GM23248 (cell line): ENCODE results near the gene TTC21A. TPM values are rescaled to one million over a fixed set of nuclear protein-coding genes. Genes with fewer than 3 reads are reported as not detected.

Experiments used
- DNase-seq: peaks from one replicate; pipeline ENCODE4 v3.0.0-alpha.2; 2015
- H2AFZ ChIP-seq: fragments of 200-600 bp; sonication (generic); 2 replicates; pipeline ENCODE4 v1.6.1; 2016; ENCODE audit warnings: antibody characterized with exemption
- H3F3A ChIP-seq: fragments of 200-600 bp; sonication (generic); 2 replicates; pipeline ENCODE4 v1.6.1; 2016; ENCODE audit warnings: mild to moderate bottlenecking, antibody characterized with exemption, mixed run types; ENCODE audit not compliant: insufficient read depth
- H3K27ac ChIP-seq: fragments of 200-600 bp; sonication (generic); 2 replicates; pipeline ENCODE4 v1.5.1; 2016; ENCODE audit warnings: mild to moderate bottlenecking
- H3K27me3 ChIP-seq: fragments of 200-600 bp; sonication (generic); replicated peaks from 2 replicates; pipeline ENCODE4 v1.6.1; 2016; ENCODE audit warnings: mild to moderate bottlenecking; ENCODE audit not compliant: insufficient read depth
- H3K36me3 ChIP-seq: fragments of 200-600 bp; sonication (generic); 2 replicates; pipeline ENCODE4 v1.6.1; 2016; ENCODE audit warnings: low read depth, mild to moderate bottlenecking
- H3K4me1 ChIP-seq: fragments of 200-600 bp; sonication (generic); 2 replicates; pipeline ENCODE4 v1.6.1; 2016; ENCODE audit warnings: mild to moderate bottlenecking; ENCODE audit not compliant: insufficient read depth
- H3K4me2 ChIP-seq: fragments of 200-600 bp; sonication (generic); one replicate; pipeline ENCODE4 v1.6.1; 2016; ENCODE audit warnings: mild to moderate bottlenecking; ENCODE audit not compliant: unreplicated experiment
- H3K4me3 ChIP-seq: fragments of 200-600 bp; sonication (generic); 2 replicates; pipeline ENCODE4 v1.5.1; 2016; ENCODE audit warnings: mild to moderate bottlenecking
- H3K79me2 ChIP-seq: fragments of 200-600 bp; sonication (generic); 2 replicates; pipeline ENCODE4 v1.6.1; 2016; ENCODE audit warnings: mild to moderate bottlenecking; ENCODE audit not compliant: insufficient read depth
- H3K9ac ChIP-seq: fragments of 200-600 bp; sonication (generic); 2 replicates; pipeline ENCODE4 v1.6.1; 2016; ENCODE audit warnings: mild to moderate bottlenecking
- H3K9me2 ChIP-seq: fragments of 200-600 bp; sonication (generic); 2 replicates; pipeline ENCODE4 v1.6.1; 2016; ENCODE audit warnings: mixed run types, mild to moderate bottlenecking, moderate library complexity; ENCODE audit not compliant: insufficient read depth
- H3K9me3 ChIP-seq: fragments of 200-600 bp; sonication (generic); one replicate; pipeline ENCODE4 v1.6.1; 2017; ENCODE audit warnings: low read depth
- H4K20me1 ChIP-seq: fragments of 200-600 bp; sonication (generic); 2 replicates; pipeline ENCODE4 v1.6.0; 2016; ENCODE audit not compliant: insufficient read depth
- EZH2 ChIP-seq: fragments of 200-600 bp; sonication (generic); IDR thresholded peaks from 2 replicates; pipeline ENCODE4 v1.6.1; 2018; ENCODE audit warnings: antibody characterized with exemption, mild to moderate bottlenecking; ENCODE audit not compliant: insufficient read depth, poor library complexity, severe bottlenecking
- EZH2phosphoT487 ChIP-seq: fragments of 200-600 bp; sonication (generic); IDR thresholded peaks from 2 replicates; pipeline ENCODE4 v1.6.1; 2018; ENCODE audit warnings: antibody characterized with exemption, moderate library complexity, mild to moderate bottlenecking, low read depth; ENCODE audit not compliant: insufficient read depth
- WGBS, 2 experiments: methylation state at CpG; one replicate each; pipeline ENCODE4 v1.1.6; 2015 to 2017; ENCODE audit warnings: low lambda C conversion rate in 2 of 2, low coverage in 1 of 2; ENCODE audit errors: missing lambda C conversion rate in 2 of 2; 5-methylcytosine and 5-hydroxymethylcytosine counted together
- in situ Hi-C: fragments of 300-500 bp; cut with MboI; formaldehyde crosslinking; loops from 2 replicates; pipeline ENCODE4 v1.15.0; 2020
- polyA plus RNA-seq: library from polyadenylated mRNA; unstranded; fragments of >200 nt; fragmentation: Nextera tagmentation; extraction: Ambion mirVana; gene quantifications from 2 replicates; pipeline ENCODE4 v1.2.1, GENCODE V29; 2016
- total RNA-seq: library from RNA; depleted of rRNA; stranded (reverse); fragments of >200 nt; shearing (Covaris generic); gene quantifications from 2 replicates; pipeline ENCODE4 v1.2.3, GENCODE V29; 2014

TTC21A gene
- total and polyA plus RNA-seq, 2 experiments from 2014 or later = 0.76 to 1.2 TPM

- H3K27me3 ChIP-seq = no peaks in the 10 kb centered on the region
- no peak overlapping the region for H3K4me3 ChIP-seq
- no peak for DNase-seq
- no peaks in the 10 kb centered on the region for H3K9me2 ChIP-seq
- in situ Hi-C loops = no loop called here
- H3K4me1 ChIP-seq = no peaks in the 10 kb centered on the region
- H3K9ac ChIP-seq = no peak overlapping the region
- WGBS, 2 experiments = 71 to 74% methylated on average over 12 of the region's 12 CpGs
- TF ChIP-seq EZH2 (no peak), EZH2phosphoT487 (no peak)
- H3K9me3 ChIP-seq = no peaks in the 10 kb centered on the region
- no peak overlapping the region for H3K4me2 ChIP-seq
- peaks cover 24% of the 10 kb centered on the region for H3F3A ChIP-seq
- H3K27ac ChIP-seq = no peak overlapping the region
- no peaks in the 10 kb centered on the region for H4K20me1 ChIP-seq
- H3K79me2 ChIP-seq = no peaks in the 10 kb centered on the region
- H2AFZ ChIP-seq = no peak overlapping the region
- no peaks in the 10 kb centered on the region for H3K36me3 ChIP-seq
Measured at GRCh38 chr3:39184081-39184967, 76.8 kb downstream of the TTC21A start.

GRCh38 chr3:39184968-39185285 lies 77.4 kb downstream of the TTC21A start:
- H3K9me2 ChIP-seq = no peaks in the 10 kb centered on the region
- H3K27ac ChIP-seq = no peak overlapping the region
- no peaks in the 10 kb centered on the region for H3K79me2 ChIP-seq
- in situ Hi-C loops = no loop called here
- H3K36me3 ChIP-seq = no peaks in the 10 kb centered on the region
- no peaks in the 10 kb centered on the region for H3K27me3 ChIP-seq
- H3K9ac ChIP-seq = no peak overlapping the region
- no peak for TF ChIP-seq EZH2
- no peak for TF ChIP-seq EZH2phosphoT487
- no peaks in the 10 kb centered on the region for H3K9me3 ChIP-seq
- no peak overlapping the region for H3K4me2 ChIP-seq
- peaks cover 20% of the 10 kb centered on the region for H3F3A ChIP-seq
- H3K4me1 ChIP-seq = no peaks in the 10 kb centered on the region
- no peaks in the 10 kb centered on the region for H4K20me1 ChIP-seq
- WGBS, 2 experiments = 91 to 95% methylated on average over 4 of the region's 4 CpGs
- H2AFZ ChIP-seq = no peak overlapping the region
- DNase-seq = no peak
- no peak overlapping the region for H3K4me3 ChIP-seq

- H2AFZ ChIP-seq = no peak overlapping the region
- no peaks in the 10 kb centered on the region for H3K9me3 ChIP-seq
- TF ChIP-seq EZH2phosphoT487 (no peak), EZH2 (no peak)
- no peaks in the 10 kb centered on the region for H4K20me1 ChIP-seq
- no peak overlapping the region for H3K9ac ChIP-seq
- peaks cover 15% of the 10 kb centered on the region for H3F3A ChIP-seq
- H3K27me3 ChIP-seq = no peaks in the 10 kb centered on the region
- no peaks in the 10 kb centered on the region for H3K9me2 ChIP-seq
- no peak overlapping the region for H3K4me2 ChIP-seq
- DNase-seq = no peak
- no peaks in the 10 kb centered on the region for H3K36me3 ChIP-seq
- H3K4me1 ChIP-seq = no peaks in the 10 kb centered on the region
- no peaks in the 10 kb centered on the region for H3K79me2 ChIP-seq
- in situ Hi-C loops = no loop called here
- WGBS, 2 experiments = 82 to 83% methylated on average over 9 of the region's 9 CpGs
- H3K27ac ChIP-seq = no peak overlapping the region
- no peak overlapping the region for H3K4me3 ChIP-seq
Measured at GRCh38 chr3:39185326-39185958, 78.0 kb downstream of the TTC21A start.

GRCh38 chr3:39185959-39186691 lies 78.6 kb downstream of the TTC21A start:
- Histone ChIP-seq H3K36me3 (no peaks in the 10 kb centered on the region), H3K27ac (no peak overlapping the region), H3K27me3 (no peaks in the 10 kb centered on the region), H3K4me2 (no peak overlapping the region), H3K9ac (no peak overlapping the region), H3K79me2 (no peaks in the 10 kb centered on the region), H3K4me1 (no peaks in the 10 kb centered on the region), H3K4me3 (no peak overlapping the region), H3F3A (peaks cover 14% of the 10 kb centered on the region), H2AFZ (no peak overlapping the region), H4K20me1 (no peaks in the 10 kb centered on the region), H3K9me2 (no peaks in the 10 kb centered on the region), H3K9me3 (no peaks in the 10 kb centered on the region)
- TF ChIP-seq EZH2 (no peak), EZH2phosphoT487 (no peak)
- DNase-seq = no peak
- WGBS, 2 experiments = 79 to 80% methylated on average over 14 of the region's 14 CpGs
- in situ Hi-C loops = no loop called here
